GM18873 (cell line): Measurements from ENCODE around the gene CCDC88C.
A peak's percentile ranks its signal among the peaks of the same experiment; 100 is the strongest.

Experiments used
- ATAC-seq: cut with Tn5 transposase; IDR thresholded peaks from one replicate; pipeline ENCODE4 v1.9.1; 2021; ENCODE audit warnings: mild to moderate bottlenecking, moderate library complexity, moderate number of reproducible peaks; ENCODE audit not compliant: unreplicated experiment, low FRiP score

CCDC88C gene

DNA sequence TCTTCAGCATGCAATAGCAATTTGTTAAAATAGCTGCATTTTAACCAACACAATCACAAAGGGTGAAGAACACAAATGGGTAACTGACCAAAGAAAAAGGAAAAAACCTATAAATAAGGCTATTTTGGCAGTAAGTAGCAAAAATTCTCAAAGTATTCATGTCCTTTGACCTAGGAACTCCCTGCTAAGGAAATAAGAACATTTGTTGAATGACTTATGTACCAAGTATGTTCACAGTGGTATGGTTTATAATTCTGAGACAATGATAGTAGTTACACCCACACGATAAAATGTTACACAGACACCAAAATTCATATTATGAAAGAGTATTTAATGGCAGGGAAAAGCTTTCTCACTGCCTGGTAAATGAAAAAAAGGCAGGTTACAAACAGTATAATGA lies 16.9 kb downstream of the CCDC88C start:
- ATAC-seq, result no peak

DNA sequence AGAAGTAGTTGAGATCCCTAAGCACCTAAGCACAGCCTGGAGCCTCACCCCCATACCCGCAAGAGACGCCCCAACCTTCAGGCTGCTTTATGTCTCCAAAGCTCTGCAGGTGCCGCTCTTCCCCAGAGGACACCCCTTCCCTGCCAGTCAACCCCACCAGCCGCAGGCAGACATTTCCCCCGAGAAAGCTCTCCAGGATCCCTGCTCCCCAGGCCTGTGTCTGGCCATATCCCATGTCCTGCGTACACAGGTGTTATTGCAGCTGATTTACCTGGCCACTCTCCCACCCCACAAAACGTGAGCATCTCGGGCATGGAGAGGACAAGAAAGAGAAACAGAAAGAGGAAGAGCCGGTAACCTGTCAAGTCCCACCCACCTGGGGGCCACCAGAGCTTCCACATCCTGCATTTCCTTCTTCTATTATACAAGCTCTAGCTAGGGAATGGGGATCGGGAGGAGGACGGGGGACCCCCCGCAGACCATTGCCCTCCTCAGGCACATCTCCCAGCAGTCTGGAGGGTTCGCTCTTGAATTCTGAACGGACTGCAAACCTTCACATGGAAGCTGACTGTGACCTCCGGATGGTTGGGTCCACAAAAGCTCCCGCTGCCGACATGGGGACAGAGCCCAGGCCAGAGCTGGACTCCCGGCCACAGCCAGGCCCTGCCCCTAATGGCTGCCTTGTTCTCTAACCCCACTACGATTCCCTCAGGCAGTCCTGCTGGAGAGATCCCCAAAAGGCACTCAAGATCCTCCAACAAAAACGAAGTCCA lies 17.6 kb downstream of the CCDC88C start:
- ATAC-seq, result no peak

DNA sequence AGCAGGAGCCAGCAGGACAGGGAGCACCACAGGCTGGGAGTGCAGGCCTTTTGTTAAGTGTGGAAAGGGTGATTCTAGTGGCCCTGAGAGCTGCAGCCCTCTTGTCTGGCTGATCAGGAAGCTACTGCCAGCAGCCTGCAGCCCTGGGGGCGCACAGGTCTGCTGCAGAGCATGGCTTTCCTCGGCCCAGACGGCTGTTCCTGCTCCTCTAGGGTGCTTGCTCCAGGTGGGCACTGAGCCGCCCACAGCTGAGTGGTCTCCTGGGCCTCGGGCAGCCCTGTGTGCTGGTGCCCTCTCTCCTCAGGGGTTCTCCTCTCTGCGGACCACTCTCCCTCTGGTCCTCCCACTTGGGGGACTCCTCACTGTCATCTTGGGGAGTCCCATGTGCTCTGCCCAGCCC lies 18.9 kb downstream of the CCDC88C start:
- ATAC-seq, result no peak

DNA sequence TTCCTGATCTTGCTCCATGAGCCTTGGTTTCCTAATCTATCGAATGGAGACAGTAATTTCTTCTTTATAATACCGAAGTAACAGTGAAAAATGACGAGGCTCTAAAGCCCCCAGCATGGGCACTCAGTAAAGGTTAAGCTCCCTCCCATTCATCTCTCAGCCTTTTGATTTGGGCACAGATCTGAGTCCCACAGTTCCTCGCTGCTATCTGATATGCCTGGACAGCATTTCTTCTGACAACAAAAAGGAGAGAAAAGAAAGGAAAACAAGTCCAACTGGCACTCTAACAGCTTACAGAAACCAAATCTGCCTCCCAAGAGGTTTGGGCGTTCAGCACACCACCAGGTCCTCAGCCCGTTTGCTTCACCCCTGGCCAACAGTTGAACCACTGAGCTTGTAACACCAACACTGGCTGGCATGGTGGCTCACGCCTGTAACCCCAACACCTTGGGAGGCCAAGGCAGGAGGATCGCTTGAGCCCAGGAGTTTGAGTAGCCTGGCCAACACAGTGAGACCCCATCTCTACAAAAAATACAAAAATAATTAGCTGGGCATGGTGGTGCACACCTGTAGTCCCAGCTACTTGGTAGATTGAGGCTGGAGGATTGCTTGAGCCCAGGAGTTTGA lies 19.5 kb downstream of the CCDC88C start:
- ATAC-seq, result no peak

DNA sequence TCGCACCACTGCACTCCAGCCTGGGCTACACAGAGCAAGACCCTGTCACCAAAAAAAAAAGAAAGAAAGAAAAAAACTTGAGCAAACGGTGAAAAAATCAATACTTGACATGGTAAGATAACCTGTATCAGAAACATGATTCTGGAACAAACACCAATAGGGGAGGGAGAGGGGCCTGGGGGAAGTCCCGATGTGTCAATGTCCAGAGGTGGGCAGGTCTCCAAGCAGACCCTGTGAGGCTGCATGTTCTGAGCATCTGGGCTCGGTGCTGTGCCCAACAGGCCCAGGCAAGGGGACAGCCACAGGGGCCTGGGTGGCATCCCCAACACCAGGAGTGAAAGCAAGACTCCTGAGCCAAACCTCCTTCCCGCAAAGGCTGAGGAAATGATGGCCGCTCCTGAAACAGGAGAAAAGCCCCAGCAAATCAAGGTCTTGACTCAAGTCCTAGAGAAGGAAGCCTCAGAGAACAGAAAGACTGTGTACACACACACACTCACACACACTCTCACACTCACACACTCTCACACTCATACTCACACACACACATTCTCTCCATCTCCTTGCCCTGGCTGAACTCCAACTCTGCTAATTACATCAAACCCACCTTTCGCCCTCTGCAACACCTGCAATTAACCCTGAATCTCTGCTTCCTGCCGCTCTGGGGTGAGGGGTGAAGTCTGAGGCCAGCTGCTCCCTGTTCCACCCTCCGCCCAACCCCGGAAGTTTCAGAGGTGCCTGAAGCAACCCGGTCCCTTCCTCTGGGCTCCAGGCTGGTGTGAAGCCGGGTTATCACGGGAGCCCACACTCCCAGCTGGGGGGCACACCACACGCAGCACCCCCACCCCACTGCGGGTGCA lies 20.4 kb downstream of the CCDC88C start:
- peak; percentile 52 for ATAC-seq

DNA sequence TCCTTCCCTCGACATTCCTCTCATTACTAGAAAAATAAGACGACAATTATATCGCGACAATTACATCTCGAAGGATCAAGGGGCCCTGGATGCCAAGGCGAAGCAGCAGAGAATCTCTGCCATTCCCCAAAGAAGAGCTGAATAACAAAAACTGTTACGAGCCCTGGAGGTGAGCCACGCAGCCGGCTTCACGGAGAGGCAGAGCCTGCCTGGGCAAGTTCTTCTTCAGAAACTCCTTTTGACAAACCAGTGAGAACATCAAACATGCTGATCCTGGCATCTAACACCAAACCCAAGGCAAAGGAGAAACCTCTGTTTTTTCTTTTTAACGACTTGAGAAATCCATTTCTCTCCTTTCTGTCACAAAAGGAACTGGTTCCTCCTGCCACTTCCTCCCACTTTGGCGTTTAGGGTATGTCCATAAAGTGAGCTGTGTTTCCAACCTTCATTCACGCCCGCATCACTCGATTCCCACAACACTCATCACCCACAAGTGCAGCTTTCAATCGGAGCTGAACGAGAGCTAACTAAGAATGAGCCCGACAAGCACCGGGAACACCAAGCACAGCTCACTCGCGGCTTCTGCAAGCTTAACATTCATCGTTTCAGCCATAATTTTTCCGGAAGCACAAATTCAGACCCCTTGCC lies 21.5 kb downstream of the CCDC88C start:
- no peak for ATAC-seq

DNA sequence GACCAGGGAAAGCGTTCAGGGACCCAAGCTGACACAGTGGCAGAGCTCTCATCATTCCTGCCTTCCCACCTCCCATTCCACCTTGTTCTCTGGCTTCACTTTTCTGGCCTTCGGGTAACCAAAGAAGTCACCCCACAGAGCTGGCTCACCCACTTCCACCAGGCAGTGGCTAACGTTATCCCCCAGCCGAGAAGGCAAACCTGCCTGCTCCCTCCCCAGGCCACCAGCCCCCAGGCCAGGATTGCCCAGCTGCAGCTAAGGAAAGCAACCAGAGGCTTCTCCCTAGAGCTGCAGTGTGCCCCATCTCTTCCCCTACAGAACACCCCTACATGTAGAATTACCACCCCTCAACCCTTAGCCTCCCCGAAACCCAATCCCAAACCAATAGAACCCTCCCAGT lies 22.2 kb downstream of the CCDC88C start:
- ATAC-seq, result no peak

DNA sequence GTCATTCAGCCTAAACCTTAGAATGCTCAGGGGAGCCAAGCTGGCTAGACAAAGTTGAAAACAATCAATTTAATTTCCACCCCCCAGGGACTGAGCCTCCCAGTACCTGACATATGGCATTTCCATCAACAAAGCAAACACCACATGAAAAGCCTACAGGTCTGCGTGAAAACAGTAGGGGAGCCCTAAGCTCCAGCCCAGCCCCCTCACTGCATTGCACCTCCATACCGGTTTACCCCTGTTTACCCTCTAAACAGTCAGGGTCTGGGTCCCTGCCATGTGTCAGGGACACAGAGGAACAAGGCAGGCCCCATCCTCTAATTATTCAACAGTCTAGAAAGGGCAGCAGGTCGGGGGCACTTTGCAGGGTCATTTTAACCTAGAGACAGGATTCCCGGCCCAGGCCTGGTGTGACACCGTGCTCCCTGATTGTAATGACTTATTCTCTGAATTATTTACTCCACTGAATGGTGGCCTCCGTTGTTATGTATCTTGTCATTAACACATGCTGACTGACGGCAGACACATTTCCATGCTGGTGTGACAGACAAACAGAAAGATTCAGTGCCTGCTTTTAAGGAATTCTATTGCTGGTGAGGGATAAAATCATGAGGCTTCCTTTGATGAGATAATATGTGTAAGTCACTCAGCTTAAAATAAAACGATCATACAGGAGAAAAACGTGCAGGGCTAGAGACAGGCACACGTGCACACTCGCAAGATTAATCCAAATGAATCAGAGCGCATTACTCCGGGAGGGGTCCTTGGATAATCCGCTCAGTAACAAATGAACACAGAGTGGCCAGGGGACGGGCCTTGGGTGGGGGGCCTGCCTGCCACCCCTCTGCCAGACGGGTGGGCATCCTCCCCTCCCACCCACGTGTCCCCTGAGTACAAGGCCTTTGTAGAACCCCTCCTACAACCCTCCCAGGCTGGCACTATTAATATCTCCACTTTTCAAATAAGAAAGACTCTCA lies 23.2 kb downstream of the CCDC88C start:
- ATAC-seq, result no peak

DNA sequence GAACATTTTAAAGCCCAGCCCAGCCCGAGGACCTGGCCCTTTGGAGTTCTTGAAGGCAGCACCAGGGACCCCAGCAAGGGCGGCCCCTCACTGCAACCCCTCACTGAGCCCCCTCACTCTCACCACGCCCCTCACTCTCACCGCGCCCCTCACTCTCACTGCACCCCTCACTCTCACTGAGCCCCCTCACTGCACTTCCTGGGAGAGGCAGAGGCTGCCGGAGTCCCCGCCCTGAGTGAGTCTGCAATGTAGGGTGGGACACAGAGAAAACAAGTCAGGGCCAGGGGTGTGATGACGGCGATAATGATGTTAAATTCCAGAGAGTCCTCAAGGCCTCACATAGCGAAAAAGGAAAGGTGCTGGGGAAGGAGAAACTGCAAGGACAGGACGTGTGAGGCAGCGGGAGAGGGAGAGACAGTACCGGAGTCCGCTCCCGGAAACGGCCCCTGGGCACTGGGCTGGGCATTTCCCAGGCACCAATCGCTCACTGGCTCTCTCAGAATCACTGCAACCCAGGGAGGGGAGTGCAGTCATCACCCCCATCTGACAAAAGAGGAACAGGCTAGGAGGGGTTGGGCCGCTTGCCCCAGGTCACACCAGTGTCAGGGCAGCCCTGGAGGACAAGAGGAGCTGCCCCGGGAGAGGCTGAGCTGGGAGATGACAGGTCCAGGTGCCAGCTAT lies 24.9 kb downstream of the CCDC88C start:
- ATAC-seq, result no peak

DNA sequence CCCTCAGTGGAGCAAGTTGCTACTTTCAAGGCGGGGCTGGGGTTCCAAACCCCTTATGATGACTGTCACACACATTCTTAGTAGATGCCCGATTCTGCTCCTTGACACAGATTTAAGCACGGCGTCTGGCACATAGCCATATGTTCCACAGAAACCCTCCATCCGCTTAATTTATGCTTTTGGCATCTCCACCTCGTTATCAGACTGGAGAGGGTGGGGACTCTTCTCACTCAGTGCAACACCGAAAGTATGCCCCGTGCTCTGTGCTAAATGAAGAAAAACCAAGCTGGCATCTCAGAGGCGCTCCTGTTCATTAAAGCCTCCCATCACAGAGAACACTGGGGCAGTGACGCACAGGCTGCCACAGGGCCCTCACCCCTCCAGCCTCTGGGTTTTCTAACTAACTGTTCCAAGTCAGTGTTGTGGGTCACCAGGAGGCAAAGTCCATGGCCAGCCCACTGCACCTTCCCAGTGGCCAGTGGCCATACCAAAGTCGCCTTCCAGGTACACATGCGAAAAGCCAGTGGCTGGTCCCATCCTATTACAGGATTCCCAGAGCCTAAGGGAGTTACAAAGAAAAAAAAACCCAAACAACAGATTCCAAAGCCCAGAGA lies 27.3 kb downstream of the CCDC88C start:
- no peak for ATAC-seq

DNA sequence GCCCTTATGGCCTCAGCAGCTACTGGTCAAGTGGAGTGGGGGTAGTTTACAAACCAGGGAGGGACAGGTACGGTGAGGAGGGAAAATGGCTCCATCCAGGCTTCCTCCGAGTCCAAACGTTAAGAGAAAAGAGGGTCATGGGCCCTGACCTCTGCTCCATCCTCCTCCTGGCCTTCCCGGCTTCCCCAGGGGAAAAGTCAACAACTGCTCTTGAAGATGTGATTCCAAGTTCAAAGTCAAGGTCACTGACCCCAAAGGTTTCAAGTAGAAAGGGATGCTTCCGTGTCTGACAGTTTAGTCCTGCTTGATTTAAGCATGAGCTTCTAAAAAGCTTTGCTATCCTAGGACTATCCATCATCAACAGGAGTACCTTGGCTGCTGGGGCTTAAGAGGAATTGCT lies 28.5 kb downstream of the CCDC88C start:
- no peak for ATAC-seq

DNA sequence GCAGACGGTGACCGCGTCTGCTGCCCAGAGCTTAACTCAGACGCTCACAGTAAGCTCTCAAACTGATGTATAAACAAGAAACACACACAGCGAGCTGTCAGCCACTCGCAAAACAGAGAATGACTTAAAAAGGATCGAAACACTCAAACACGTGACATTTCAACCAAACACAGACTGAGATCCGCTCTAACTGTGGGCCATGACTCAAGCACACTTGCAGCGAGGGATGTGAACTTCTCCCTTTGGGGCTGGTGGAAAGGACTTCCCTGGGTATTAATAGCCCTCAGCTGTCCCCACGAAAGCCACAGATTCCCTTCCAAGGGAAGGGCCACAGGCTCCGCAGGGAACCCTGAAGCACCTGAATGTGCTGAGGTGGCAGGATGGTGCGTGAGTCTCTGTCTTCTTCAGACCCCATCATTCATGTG lies 29.1 kb downstream of the CCDC88C start:
- ATAC-seq, result peak; percentile 79

DNA sequence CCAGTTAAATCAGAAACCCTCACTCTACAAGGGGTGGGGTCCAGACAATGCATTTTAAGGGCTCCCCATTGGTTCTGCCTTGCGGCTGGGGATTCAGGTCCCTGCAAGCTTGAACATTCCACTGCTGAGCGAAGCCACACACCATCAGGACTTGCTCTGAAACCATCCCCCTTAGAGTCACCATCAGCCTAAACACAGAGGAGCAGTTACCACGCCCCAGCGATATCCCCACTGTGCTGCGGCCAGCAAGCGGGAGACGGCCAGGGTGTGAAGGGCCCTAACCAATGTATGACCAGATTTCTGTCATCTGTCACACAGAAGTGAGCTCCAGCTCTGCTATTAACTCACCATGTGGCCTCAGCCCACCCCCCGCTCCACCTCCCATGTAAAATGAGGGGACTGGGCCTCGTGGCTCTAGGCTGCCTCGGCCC lies 29.7 kb downstream of the CCDC88C start:
- ATAC-seq, result no peak

DNA sequence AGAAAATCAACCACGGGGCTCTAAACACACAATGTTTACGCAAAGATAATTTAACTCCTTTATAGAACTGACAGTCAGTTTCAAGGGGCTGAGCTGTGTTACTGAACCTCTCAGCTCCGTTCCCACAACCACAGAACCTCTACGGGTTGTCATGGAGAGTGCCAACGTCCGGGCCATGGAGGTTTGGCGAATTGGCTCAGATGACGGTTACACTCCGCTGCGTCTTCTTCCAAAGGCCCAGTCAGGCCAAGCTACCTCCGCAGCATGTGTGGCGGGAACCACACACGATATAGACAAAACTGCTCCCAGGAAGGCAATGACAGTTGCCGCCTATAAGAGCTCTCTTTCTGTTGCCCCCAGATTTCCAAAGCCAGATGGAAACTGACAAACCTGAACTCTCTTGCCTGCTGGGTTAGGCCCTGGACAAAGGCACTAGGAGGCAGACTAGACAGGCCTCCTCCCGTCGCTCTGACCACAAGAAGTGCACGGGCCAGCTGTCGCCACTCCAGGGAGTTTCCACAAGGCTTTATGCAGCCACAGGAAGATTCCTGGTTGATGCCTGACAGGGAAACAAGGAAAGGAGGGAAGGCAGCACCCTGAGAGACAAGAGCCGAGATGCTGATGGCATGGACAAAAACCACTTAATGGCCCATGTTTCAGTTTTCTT lies 30.3 kb downstream of the CCDC88C start:
- no peak for ATAC-seq

DNA sequence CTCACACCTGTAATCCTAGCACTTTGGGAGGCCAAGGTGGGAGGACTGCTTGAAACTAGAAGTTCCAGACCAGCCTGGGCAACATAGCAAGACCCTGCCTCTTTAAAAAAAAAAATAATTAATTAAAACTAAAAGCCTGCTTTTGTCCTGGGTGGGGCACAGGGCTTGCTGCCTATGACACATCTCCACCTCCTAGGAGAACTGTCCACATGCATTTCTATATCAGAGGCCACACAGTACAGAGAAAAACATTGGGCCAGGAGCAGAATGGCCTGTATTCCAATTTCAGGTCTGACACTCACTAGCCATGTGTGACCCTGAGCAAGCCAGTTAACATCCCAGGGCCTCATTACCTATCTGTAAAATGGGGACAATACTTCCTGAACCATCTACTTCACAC lies 31.9 kb downstream of the CCDC88C start:
- ATAC-seq, result no peak

DNA sequence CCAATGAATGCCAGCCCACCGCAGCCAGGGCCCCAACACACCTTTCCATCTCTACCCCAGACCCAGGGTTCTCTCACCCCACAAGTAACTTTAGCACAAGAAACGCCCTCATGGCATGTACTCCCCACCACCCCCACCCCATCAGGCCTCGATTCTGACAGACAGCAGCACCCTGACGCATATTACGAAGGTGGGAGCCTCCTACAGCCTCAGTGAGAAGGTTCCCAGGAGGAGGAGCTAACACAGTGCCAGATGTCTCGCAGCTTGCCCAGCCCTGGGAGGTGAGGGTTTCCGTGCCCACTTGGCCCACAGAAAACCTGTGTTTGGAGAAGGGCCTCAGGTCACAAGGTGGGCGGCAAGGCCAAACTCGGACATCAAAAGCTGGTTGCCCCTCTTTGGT lies 32.4 kb downstream of the CCDC88C start:
- ATAC-seq, result no peak

DNA sequence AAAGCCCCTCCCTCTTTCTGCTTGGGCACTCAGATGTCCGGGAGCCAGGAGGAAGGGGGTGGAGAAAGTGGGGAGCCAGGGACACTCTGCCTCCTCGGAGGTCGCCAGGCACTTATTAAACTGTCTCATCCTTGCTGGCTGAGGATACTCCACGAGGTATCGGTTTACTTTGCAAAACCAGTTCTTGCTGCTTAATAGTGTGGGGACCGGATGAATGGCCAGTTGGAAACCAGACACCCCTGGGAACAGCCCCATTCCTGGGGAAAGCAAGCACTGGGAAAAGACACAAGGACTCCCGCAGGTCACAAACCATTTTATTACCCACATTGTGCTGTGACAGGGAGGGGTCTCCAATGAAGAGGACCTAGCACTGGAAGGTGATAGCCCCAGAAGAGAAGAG lies 34.2 kb downstream of the CCDC88C start:
- no peak for ATAC-seq
